Stimulated activated CD4-positive, alpha-beta T cell treated with anti-CD3 and anti-CD28 coated beads, TNF-alpha, amount 100 ng/mL, for 48 hours (primary cell): ENCODE data around the gene PTPN12.
"Not testable (repeated sequence)": the region's sequence is repeated elsewhere in the genome, so short reads cannot be mapped to it uniquely, and the experiment has no call there.

Source experiments
- DNase-seq, 3 donors: peaks; one replicate each; pipeline ENCODE4 v3.0.0-alpha.2; 2020; ENCODE audit warnings: low read depth in 3 of 3

PTPN12 gene

DNA sequence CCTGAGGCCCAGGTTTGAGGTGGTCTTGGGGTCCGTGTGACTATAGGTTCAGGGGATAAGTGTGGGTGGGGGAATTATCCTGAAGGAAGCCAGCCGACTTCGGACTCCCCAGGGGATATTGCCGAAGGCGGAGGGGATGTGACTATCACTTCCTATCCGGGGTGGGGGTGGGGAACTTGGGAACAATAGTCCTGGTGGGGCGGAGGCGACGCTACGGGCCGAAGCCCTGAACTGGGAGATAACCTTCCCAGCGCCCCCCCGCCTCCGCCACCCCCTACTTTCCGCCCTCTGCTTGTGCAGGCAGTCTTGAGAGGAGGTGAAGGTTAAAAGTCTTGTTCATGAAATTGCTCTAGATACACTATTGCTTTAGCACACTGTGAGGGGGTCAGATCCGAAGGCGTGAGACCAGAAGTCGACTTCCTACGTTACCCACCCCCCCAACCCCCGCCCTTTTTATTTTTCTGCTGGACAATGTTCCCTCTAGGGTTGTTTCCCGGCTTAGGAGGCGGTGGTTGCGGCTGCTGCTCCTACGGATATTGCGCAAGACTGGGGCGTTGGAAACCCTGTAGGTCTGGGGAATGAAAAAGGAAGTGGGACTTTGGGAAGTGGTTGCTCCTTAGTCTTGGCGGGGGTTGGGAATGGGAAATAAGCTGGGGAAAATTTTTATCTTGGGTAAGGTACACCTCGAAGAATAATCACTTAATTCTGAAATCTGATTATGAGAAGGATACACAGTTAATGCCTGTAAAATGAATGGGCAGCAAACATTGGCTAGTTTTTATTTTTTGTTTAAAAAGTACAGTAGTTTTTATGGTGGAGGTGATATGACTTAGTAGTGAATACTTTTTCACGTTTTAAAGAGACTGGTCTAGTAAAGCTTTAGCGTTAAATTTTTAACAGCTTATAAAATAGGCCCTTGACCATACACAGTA is 1.5 kb downstream of the PTPN12 start:
- no peak for DNase-seq

DNA sequence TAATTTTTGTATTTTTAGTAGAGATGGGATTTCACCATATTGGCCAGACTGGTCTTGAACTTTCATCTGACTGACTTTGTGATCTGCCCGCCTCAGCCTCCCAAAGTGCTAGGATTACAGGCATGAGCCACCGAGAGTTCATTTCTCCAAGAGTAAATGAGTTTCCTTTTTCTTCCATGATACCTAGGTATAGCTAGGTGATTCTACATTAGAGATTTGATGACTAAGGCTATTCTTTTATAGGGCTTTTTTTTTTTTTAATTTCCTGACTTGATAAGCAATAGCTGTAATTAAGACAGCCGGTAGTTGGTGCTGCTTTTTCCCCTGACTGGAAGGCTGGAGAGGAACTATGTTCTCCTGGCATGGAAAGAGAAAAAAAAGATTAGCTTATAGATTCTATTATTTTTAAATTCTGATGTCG is 3.3 kb downstream of the PTPN12 start:
- DNase-seq = no peak

DNA sequence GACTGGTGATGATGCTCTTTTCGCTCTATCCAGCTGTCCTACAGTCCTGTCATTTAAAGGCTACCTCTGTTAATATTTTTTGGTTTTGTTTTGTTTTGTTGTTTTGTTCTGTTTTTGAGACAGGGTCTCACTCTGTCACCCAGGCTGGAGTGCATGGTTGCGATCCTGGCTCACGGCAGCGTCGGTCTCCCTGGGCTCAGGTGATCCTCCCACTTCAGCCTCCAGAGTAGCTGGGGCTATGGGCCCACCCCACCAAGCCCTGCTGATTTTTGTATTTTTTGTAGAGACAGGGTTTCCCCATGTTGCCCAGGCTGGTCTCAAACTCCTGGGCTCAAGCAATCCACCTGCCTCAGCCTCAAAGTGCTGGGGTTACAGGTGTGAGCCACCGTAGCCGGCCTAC is 3.9 kb downstream of the PTPN12 start:
- DNase-seq = not testable (repeated sequence)

DNA sequence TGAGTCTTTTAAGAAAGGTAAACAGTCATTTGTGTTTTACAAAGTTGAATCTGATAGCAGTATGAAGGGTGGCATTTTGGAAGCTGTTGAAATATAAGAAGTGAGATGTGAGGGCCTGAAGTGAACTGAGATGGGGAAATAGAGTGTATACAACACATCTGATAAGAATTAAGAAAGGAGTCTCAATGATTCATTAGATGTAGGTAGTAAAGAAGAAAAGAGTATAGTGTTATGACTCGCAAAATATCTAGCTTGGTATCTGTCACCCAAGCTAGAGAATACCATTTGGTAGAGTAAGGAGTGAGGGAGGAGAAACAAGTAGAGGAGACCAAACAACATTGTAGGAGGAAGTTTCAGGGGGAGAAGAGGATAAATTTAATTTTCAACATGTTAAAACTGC is 5.3 kb downstream of the PTPN12 start:
- no peak for DNase-seq

DNA sequence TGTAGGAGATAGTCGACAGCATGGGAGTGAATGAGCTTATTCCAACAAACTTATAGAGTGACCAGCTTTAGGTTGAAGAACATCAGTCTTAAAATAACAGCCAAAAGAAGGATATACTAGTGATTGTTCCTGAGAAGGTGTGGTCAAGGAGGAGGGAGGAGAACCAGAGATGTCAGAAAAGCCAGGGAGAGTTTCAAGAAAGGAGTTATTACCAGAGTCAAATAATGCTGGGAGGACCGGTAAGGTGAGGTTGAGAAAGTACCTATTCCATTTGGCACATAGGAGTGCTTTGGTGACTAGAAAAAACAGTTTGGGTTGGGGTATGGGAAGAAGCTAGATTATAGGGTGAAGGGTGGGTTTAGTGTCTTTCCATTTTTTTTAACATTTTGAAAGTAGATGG is 5.8 kb downstream of the PTPN12 start:
- no peak for DNase-seq

DNA sequence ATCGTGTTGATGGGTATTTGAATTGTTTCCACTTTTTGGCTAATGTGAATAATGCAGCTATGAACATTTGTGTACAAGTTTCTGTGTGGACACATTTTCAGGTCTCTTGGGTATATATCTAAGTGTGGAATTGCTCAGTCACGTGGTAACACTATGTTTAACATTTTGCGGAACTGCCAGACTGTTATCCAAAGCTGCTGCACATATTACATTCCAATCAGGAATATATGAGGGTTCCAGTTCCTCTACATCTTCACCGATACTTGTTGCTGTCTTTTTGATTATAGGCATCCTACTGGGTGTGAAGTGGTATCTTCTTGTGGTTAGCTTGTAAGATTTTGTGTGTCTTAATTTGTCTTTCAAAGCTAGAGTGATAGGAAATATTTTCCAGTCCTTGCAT is 6.8 kb downstream of the PTPN12 start:
- DNase-seq = no peak

DNA sequence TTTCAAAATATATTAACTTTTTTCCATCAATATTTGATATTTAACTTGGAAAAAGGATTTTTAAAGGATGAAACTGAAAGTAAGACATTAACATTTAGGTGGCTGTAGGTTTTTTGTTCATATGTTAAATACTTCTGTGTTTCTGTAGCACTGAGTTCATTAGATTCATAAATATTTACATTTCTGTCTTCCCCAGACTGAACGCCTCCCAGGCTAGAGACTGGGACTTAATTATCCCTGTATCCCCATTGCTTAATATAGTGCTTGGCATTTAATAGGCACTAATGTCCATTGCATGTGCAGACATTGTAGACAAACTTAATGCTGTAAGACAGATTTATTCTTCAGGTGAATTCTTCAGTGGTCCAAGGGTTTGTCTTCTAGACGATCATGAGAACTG is 7.4 kb downstream of the PTPN12 start:
- DNase-seq = no peak

DNA sequence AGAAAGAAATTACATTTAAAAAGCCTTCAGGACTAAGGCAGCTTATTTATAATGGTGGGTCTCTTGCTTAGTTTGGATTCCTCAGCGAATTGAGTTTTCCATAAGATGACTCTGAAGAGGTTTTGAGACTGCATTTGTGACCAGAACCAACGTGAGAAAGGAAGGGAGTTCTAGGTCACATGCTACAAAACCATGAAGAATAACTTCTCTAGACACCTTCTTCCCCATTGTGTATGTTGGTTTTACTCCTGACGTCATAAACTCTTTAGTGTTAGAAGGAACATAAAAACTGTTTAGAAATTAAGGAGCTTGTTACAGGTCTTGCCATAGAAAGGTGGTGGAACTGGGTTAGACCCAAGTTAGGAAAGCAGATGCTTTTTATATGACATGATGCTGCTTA is 11.1 kb downstream of the PTPN12 start:
- no peak for DNase-seq

DNA sequence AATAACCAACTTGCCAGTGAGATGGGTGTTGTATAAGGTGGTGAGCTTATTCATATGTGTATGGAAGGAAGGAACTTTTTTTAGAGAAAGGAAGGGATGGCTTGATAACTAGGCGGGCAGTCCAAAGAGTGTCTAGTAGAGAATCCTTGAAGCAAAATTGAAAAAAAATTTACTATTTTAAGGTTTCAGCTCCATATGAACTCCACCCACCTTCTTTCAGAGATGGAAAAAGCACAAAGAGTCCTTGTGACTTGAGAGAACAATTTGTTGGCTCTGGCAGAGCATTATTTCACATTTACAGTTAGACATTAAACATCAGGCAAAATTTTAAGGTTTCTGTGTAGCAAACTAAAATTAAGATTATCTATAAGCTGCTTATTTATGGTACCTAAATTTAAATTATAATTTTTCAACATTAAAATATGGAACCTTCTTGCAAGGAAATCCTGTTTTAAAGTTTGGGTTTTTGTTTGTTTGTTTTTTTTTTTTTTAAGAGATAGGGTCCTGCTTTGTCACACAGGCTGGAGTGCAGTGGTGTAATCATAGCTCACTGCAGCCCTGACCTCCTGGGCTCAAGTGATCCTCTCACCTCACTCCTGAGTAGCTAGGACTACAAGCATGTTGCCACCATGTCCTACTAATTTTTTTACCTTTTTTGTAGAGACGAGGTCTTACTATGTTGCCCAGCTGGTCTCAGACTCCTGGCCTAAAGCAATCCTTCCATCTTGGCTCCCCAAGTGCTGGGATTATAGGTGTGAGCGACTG is 12.2 kb downstream of the PTPN12 start:
- no peak for DNase-seq

DNA sequence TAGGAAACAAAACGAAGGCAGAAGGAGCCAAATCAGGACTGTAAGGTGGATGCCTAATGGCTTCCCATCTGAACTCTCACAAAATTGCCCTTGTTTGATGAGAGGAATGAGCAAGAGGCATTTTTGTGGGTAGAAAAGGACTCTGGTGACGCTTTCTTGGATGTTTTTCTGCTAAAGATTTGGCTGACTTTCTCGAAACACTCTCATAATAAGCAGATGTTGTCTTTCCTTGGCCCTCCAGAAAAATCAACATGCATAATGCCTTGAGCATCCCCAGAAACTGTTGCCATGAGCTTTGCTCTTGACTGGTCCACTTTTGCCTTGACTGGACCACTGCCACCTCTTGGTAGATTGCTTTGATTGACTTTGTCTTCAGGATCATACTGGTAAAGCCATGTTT is 13.5 kb downstream of the PTPN12 start:
- no peak for DNase-seq

DNA sequence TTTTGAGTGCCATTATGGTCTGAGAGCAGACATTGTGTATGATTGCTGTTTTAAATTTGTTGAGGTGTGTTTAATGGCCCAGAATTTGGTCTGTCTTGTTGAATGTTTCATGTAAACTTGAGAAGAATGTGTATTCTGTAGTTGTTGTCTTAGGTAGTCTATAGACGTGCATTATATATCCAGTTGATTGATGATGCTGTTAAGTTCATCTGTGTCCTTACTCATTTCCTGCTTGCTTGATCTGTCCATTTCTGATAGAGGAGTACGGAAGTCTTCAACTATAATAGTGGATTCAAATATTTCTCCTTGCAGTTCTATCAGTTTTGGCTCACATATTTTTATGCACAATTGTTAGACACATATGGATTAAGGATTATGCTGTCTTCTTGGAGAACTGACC is 16.0 kb downstream of the PTPN12 start:
- DNase-seq = no peak

DNA sequence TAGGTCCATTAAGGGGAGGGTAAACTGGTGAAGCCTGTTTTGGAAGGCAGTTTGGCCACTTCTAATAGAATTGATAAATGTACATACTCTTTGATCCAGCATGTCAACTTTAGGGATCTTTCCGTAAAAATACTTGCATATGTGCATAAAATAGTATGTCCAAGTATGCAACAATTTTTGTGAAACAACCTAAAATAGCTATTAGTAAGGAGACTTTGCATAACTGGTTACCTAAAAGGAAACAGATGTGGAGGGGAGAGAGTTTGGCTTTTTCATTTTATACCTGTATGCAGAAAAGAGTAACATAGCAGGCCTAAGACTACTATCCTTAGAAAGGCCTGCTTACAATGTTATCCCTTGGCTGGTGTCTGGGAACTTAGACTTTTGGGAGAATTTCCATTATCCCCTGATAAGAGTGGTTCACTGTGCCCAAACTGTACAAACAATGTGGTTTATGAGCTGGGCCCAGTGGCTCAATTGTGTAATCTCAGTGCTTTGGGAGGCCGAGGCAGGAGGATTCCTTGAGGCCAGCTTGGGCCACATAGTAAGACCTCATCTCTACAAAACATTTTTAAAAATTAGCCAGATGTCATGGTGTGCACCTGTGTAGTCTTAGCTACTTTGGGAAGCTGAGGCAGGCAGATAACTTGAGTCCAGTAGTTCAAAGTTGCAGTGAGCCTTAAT is 21.3 kb downstream of the PTPN12 start:
- DNase-seq = no peak

DNA sequence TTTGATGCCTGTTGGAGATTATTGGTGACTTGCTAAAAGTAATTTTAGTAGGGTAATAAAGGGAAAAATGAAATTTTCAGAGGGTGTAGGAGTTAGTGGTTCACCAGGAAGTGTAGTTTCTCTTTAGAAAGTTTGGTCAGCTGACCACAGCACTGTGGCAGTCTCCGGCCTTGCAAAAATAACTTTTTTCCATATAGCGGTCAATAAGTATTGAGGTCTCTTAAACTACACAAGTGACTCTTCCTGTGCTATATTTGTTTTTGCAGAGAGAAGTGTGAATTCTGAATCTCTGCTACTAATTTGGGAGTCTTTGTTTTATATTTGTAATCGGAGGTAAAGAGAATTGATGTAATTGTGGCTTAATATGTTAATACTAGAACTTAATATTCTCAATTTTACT is 24.3 kb downstream of the PTPN12 start:
- DNase-seq = no peak

DNA sequence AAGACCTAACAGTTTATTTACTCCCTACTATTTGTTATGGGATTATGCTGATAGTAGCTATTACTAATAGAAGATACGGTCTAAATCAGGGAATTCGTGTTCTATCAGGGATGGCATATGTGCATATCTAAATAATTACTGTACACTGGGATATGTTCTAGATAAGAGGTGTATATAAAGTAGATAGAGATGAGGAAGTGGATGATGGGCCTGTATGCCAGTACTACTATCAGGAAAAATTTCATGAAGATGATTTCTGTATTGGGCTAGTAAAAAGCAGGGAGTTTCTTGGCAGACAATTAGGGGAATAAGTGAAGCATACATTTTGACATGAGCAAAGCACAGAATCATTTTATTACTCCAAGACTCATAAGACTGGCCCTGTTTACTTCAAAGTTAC is 26.2 kb downstream of the PTPN12 start:
- no peak for DNase-seq

DNA sequence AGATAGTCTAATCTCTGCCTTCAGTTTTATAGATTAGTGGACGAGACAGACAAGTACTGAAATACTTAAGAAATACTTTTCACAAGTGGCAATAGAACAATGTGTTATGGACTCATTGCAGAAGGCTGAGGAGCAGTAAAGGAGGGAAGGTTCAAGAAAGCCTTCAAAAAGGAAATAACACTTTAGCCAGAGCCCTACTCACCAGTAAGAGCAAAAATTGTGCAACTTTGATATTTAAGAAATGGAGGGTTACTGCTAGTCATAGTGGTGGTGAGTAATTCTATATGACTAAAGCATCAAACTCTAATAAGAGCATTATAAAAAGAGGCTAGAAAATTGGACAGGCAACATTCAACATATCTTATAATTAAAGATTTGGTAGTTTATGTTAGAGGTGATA is 28.8 kb downstream of the PTPN12 start:
- DNase-seq = no peak

DNA sequence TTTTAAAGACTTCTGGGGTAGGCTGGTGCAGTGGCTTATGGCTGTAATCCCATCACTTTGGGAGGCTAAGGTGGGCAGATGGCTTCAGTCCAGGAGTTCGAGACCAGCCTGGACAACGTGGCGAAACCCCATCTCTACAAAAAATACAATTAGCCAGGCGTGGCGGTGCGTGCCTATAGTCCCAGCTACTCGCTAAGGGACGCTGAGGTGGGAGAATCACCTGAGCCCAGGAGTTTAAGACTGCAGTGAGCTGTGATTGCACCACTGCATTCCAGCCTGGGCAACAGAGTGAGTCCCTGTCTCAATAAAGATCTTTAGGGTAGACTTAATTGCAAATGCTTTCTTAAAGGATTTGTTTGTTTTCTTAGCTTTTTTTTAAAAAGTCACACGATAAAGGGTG is 29.3 kb downstream of the PTPN12 start:
- DNase-seq = no peak

DNA sequence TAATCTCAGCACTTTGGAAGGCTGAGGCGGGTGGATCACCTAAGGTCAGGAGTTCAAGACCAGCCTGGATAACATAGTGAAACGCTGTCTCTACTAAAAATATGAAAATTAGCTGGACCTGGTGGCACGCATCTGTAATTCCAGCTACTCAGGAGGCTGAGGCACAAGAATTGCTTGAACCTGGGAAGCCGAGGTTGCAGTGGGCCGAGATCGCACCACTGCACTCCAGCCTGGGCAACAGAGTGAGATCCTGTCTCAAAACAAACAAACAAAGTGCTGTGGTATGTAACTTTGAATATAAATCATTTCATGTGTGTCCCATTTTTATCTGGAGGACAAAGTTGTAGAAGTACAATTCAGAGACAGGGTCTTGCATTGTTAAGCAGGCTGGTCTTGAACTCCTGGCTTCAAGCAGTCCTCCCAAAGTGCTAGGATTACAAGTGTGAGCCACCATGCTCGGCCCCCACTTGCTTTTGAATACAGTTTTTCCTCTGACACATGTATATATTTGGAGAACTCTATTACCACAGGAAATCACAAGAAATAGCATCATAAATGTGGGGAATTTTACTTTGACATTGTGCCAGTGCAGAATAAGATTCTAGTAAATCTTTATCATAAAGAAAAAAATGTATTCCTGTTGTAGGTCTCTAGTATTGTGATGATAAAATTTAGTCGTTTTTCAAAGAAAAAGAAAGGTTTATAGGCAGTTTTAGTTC is 32.6 kb downstream of the PTPN12 start:
- DNase-seq = no peak

DNA sequence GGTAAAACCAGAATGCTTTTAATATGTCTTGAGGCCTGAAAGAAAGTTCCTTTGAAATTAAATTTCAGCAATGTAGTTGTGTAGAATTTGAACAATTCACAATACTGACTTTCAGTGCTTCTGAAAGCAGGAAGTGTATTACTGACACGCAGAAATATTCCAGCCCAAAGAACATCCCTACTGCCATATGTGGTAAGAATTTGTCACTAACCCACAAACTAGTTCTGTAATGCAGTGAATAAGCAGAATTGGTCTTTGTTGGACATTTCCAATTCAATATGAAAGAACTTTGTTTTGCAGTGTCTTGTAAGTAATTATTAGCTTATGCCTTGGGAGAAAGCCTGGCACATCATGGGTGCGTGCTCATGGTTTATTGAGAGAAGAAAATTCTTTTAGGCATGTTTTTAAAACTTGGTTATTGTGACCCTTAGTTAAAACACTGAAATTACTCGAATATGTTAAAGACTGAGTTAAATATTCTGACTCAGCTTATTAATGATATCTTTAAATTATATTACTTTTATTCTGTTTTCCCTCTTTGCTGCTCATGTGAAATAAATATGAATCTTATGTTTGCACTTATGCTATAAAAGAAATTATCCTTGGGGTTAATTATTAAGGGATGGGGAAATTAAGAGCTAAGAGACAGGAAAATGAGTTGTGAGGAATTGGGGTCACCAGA is 33.4 kb downstream of the PTPN12 start:
- no peak for DNase-seq

DNA sequence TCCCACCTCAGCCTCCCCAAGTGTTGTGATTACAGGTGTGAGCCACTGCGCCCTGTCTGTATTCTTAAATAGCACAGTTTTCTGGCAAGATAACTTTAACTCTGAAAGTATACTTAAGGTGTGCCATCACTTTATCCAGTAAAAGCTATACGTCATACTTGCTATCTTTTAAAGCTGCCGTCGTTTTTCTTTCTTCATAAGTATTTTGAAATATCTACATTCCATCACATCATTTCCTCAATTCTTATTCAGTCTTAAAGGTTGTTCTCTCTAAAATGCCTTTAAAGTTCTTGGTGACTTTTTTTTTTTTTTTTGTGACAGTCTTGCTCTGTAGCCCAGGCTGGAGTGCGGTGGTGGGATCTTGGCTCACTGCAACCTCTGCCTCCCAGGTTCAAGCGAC is 34.7 kb downstream of the PTPN12 start:
- DNase-seq = no peak

DNA sequence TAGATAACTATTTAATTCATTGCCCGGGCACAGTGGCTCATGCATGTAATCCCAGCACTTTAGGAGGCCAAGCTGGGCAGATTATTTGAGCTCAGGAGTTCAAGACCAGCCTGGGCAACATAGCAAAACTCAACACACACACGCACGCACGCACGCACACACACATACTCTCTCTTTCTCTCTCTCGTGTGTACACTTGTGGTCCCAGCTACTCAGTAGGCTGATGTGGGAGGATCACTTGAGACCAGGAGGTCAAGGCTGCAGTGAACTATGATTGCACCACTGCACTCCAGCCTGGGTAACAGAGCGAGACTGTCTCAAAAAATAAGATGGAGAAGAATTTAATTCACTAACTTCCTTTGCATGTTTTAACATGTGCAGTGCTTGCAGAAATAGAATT is 38.1 kb downstream of the PTPN12 start:
- DNase-seq = no peak

DNA sequence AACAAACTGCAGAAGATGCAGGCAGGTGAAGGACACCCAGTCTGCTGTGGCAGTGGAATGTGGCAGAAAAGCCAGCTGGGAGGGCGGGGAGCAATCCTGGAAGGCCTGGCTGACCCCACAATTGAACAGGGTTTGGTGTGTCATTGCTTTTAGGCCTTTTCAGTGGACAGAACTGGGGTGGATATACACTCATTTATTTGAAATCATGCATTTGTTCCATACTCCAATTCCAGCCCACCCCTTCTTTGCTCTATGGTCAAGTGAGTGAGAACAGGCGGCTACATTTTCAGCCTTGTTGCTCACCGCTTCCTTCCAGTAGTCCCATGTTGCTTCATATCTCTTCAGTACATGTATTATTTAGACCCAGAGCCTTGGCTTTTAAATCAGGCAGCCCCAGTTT is 39.8 kb downstream of the PTPN12 start:
- no peak for DNase-seq
